DOHH2 (cell line): ENCODE measurements around the gene SH2D5.

Experiments used
- EZH2phosphoT487 ChIP-seq: fragments of 200-600 bp; sonication (generic); IDR thresholded peaks from 2 replicates; pipeline ENCODE4 v1.6.1; 2017; ENCODE audit warnings: borderline replicate concordance, mild to moderate bottlenecking, antibody characterized with exemption, low read length, moderate library complexity, mixed read lengths
- TF ChIP-seq, protein P1 (sequence below): fragments of 200-600 bp; sonication (generic); IDR thresholded peaks from one replicate; pipeline ENCODE4 v1.5.1; 2014; ENCODE audit warnings: antibody characterized with exemption, mild to moderate bottlenecking, low read depth, low read length; ENCODE audit not compliant: poor library complexity, severe bottlenecking

GRCh38 chr1:20730690-20731056 is 1.8 kb downstream of the SH2D5 start:
- TF ChIP-seq, protein P1, sequence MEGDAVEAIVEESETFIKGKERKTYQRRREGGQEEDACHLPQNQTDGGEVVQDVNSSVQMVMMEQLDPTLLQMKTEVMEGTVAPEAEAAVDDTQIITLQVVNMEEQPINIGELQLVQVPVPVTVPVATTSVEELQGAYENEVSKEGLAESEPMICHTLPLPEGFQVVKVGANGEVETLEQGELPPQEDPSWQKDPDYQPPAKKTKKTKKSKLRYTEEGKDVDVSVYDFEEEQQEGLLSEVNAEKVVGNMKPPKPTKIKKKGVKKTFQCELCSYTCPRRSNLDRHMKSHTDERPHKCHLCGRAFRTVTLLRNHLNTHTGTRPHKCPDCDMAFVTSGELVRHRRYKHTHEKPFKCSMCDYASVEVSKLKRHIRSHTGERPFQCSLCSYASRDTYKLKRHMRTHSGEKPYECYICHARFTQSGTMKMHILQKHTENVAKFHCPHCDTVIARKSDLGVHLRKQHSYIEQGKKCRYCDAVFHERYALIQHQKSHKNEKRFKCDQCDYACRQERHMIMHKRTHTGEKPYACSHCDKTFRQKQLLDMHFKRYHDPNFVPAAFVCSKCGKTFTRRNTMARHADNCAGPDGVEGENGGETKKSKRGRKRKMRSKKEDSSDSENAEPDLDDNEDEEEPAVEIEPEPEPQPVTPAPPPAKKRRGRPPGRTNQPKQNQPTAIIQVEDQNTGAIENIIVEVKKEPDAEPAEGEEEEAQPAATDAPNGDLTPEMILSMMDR: no peak
- no peak for TF ChIP-seq EZH2phosphoT487
